ENCODE measurements around the gene IFIH1.

Gene IFIH1

DNA sequence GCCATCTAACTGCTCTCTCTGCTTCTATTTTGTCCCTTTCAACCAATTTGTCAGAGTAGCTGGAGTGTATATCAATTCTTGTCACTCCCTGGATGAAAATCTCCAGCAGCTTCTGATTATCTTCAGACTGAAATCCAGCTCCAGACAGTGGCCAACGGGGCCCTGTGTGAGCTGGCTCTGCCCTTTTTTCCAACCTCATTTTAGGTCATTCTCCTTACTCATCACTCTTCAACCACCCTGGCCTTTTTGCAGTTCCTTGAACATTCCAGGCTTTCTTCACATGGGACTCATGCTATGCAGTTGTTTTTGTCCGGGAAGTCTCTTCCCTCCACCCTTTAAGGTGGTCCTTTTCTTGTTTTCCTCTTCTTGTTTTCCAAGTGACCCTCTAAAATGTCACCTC lies 59.8 kb downstream of the IFIH1 start:
- TF ChIP-seq POLR2AphosphoS5 (IDR thresholded peaks at IDR 0.05; ENCODE audit: low read depth) (no peak), SPI1 (IDR thresholded peaks at IDR 0.05; ENCODE audit: borderline replicate concordance, low read depth) (no peak), GABPA (IDR thresholded peaks at IDR 0.05; ENCODE audit: low read depth) (no peak)
- TF ChIP-seq, protein P1, sequence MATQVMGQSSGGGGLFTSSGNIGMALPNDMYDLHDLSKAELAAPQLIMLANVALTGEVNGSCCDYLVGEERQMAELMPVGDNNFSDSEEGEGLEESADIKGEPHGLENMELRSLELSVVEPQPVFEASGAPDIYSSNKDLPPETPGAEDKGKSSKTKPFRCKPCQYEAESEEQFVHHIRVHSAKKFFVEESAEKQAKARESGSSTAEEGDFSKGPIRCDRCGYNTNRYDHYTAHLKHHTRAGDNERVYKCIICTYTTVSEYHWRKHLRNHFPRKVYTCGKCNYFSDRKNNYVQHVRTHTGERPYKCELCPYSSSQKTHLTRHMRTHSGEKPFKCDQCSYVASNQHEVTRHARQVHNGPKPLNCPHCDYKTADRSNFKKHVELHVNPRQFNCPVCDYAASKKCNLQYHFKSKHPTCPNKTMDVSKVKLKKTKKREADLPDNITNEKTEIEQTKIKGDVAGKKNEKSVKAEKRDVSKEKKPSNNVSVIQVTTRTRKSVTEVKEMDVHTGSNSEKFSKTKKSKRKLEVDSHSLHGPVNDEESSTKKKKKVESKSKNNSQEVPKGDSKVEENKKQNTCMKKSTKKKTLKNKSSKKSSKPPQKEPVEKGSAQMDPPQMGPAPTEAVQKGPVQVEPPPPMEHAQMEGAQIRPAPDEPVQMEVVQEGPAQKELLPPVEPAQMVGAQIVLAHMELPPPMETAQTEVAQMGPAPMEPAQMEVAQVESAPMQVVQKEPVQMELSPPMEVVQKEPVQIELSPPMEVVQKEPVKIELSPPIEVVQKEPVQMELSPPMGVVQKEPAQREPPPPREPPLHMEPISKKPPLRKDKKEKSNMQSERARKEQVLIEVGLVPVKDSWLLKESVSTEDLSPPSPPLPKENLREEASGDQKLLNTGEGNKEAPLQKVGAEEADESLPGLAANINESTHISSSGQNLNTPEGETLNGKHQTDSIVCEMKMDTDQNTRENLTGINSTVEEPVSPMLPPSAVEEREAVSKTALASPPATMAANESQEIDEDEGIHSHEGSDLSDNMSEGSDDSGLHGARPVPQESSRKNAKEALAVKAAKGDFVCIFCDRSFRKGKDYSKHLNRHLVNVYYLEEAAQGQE (IDR thresholded peaks at IDR 0.05; ENCODE audit: insufficient replicate concordance, low read depth), result no peak
- TF ChIP-seq, protein P2, sequence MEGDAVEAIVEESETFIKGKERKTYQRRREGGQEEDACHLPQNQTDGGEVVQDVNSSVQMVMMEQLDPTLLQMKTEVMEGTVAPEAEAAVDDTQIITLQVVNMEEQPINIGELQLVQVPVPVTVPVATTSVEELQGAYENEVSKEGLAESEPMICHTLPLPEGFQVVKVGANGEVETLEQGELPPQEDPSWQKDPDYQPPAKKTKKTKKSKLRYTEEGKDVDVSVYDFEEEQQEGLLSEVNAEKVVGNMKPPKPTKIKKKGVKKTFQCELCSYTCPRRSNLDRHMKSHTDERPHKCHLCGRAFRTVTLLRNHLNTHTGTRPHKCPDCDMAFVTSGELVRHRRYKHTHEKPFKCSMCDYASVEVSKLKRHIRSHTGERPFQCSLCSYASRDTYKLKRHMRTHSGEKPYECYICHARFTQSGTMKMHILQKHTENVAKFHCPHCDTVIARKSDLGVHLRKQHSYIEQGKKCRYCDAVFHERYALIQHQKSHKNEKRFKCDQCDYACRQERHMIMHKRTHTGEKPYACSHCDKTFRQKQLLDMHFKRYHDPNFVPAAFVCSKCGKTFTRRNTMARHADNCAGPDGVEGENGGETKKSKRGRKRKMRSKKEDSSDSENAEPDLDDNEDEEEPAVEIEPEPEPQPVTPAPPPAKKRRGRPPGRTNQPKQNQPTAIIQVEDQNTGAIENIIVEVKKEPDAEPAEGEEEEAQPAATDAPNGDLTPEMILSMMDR (IDR thresholded peaks at IDR 0.05; ENCODE audit: insufficient read depth, low read length), result no peak
- DNase-seq (ENCODE audit: low read depth in 1 of 2, low spot score in 1 of 2), result no peak
- H3K4me3 ChIP-seq (replicated peaks; ENCODE audit: insufficient read depth, low read length), result no peak overlapping the region
- H3K27ac ChIP-seq (replicated peaks), result no peak overlapping the region
- no peaks in the 10 kb centered on the region for H3K27me3 ChIP-seq (ENCODE audit: insufficient read depth, poor library complexity, severe bottlenecking)

DNA sequence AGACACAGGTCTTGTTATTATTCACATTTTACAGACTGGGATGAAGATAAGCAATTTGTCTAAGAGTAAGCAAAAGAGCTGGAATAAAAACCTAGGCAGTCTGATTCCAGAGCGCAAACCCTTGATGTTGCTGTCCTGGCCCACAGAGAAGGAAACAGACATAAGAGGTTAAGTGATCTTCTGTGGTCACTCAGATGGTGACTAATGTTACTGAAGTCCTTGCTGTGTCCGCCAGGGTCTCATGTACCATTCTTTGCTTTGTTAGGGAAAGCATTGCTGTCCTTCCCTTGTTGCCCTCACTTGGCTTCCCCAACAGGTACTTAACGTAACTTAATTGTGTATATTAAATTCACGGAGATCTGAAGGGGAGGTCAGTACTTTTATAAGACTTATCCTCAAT lies 60.3 kb downstream of the IFIH1 start:
- H3K4me3 ChIP-seq (replicated peaks; ENCODE audit: insufficient read depth, low read length), result no peak overlapping the region
- no peak for DNase-seq (ENCODE audit: low read depth in 1 of 2, low spot score in 1 of 2)
- H3K27ac ChIP-seq (replicated peaks), result no peak overlapping the region
- TF ChIP-seq POLR2AphosphoS5 (IDR thresholded peaks at IDR 0.05; ENCODE audit: low read depth), result no peak
- no peak for TF ChIP-seq GABPA (IDR thresholded peaks at IDR 0.05; ENCODE audit: low read depth)
- TF ChIP-seq, protein P2 (IDR thresholded peaks at IDR 0.05; ENCODE audit: insufficient read depth, low read length), result no peak
- TF ChIP-seq SPI1 (IDR thresholded peaks at IDR 0.05; ENCODE audit: borderline replicate concordance, low read depth), result no peak
- TF ChIP-seq, protein P1 (IDR thresholded peaks at IDR 0.05; ENCODE audit: insufficient replicate concordance, low read depth), result no peak
- H3K27me3 ChIP-seq (ENCODE audit: insufficient read depth, poor library complexity, severe bottlenecking), result no peaks in the 10 kb centered on the region

DNA sequence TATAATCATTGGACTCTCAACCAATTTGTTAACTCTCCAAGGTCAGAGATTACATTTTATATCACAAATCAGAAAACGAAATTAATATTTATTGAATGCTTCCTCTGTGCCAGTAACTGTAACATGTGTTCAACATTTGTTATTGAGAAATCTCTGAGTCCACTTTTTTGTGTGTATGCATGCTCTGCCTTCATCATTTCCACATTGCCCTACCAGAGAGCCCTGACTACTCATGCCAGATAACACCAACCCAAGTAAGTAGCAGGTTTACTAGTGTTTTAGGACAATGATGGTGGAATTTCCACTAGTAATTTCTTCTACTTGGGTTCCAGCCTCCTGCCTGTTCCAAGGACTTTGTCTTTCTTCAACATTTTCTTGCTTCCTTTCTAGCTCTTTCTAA lies 61.1 kb downstream of the IFIH1 start:
- DNase-seq (ENCODE audit: low read depth in 1 of 2, low spot score in 1 of 2), result peak in 1 of 2 experiments; percentile 25
- Histone ChIP-seq H3K4me3 (replicated peaks; ENCODE audit: insufficient read depth, low read length) (no peak overlapping the region), H3K27me3 (ENCODE audit: insufficient read depth, poor library complexity, severe bottlenecking) (no peaks in the 10 kb centered on the region), H3K27ac (replicated peaks) (no peak overlapping the region)
- TF ChIP-seq POLR2AphosphoS5 (IDR thresholded peaks at IDR 0.05; ENCODE audit: low read depth) (no peak), GABPA (IDR thresholded peaks at IDR 0.05; ENCODE audit: low read depth) (no peak)

DNA sequence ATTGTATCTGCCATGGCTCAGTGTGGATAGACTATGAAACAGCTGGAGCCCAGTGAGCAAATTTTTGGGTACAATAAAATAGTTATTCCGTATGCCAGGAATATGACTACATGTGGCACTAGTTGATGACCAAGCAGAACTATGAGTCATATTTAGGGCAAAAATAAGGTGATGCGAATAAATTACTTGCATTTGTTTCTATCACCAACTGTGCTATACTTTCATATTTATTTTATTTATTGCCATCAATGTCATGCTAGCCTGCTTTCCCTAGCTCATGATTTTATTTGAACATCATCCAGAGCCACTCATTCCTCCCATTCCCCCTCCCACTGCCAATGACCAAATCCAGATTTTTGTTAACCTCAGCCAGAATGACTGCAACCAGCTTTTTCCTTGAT lies 61.9 kb downstream of the IFIH1 start:
- TF ChIP-seq, protein P2 (IDR thresholded peaks at IDR 0.05; ENCODE audit: insufficient read depth, low read length), result no peak
- no peak for TF ChIP-seq SPI1 (IDR thresholded peaks at IDR 0.05; ENCODE audit: borderline replicate concordance, low read depth)
- TF ChIP-seq, protein P1 (IDR thresholded peaks at IDR 0.05; ENCODE audit: insufficient replicate concordance, low read depth), result no peak
- no peak for TF ChIP-seq GABPA (IDR thresholded peaks at IDR 0.05; ENCODE audit: low read depth)
- no peak for TF ChIP-seq POLR2AphosphoS5 (IDR thresholded peaks at IDR 0.05; ENCODE audit: low read depth)
- no peak overlapping the region for H3K4me3 ChIP-seq (replicated peaks; ENCODE audit: insufficient read depth, low read length)
- no peak for DNase-seq (ENCODE audit: low read depth in 1 of 2, low spot score in 1 of 2)
- H3K27me3 ChIP-seq (ENCODE audit: insufficient read depth, poor library complexity, severe bottlenecking), result no peaks in the 10 kb centered on the region
- no peak overlapping the region for H3K27ac ChIP-seq (replicated peaks)

All from HL-60 (cell line).